ENCODE data around the gene ANXA2R. TPM values are rescaled to one million over a fixed set of nuclear protein-coding genes. Genes with fewer than 3 reads are reported as not detected.

The ANXA2R gene
- total and polyA plus RNA-seq, 2 of the 4 experiments (the other 2 are of a cell fraction), result 1.3 to 3.6 TPM

- POLR2A ChIA-PET (ENCODE audit: unreplicated experiment), result no interaction called here
- Histone ChIP-seq H2AFZ (replicated peaks; ENCODE audit: low read length, poor library complexity) (no peak overlapping the region), H2AK9ac (replicated peaks; ENCODE audit: low read depth, low read length, poor library complexity) (no peak overlapping the region), H3K56ac (ENCODE audit: extremely low read depth, insufficient read depth, low read length) (no peak overlapping the region), H3K4me1 (ENCODE audit: control insufficient read depth, insufficient read depth, low read length) (peaks cover 4% of the 10 kb centered on the region; the same call in 1 of the 2 replicates), H3K23ac (ENCODE audit: low read depth, low read length) (no peak overlapping the region), H2AK5ac (ENCODE audit: low read depth, low read length) (0 out of 2 replicates have a peak overlapping the region, but pooled peaks have one; percentile 53), H3K79me1 (ENCODE audit: low read depth in 1 of 2, low read length in 2 of 2) (peaks cover 20 to 67% of the 10 kb centered on the region in 2 experiments; a peak in 3 of 4 replicates), H2BK5ac (ENCODE audit: low read depth, low read length, poor library complexity, severe bottlenecking) (no peak overlapping the region), H3K4ac (ENCODE audit: low read depth, low read length) (no peak overlapping the region), H3K14ac (replicated peaks; ENCODE audit: low read depth, low read length) (no peak overlapping the region), H4K8ac (ENCODE audit: low read depth in 2 of 2, low read length in 2 of 2) (0 out of 4 replicates have a peak overlapping the region, but pooled peaks of 1 of the 2 experiments have one; percentile 67), H3K36me3 (ENCODE audit: control insufficient read depth, insufficient read depth, low read length) (peaks cover 18% of the 10 kb centered on the region), H3K4me3 (ENCODE audit: insufficient read depth, low read depth, low read length) (no peak overlapping the region), H3K18ac (ENCODE audit: low read depth, low read length) (no peak overlapping the region), H4K91ac (ENCODE audit: insufficient read depth, low read depth, low read length) (peak overlapping the region; percentile 28; the same call in 1 of the 2 replicates), H4K20me1 (ENCODE audit: insufficient read depth, low read length) (no peaks in the 10 kb centered on the region; the same call in 1 of the 2 replicates), H2BK20ac (ENCODE audit: low read depth, low read length) (no peak overlapping the region; the same call in 1 of the 2 replicates), H3K27ac (ENCODE audit: insufficient read depth, low read length) (no peak overlapping the region), H3K27me3 (ENCODE audit: control insufficient read depth, insufficient read depth, low read length) (no peaks in the 10 kb centered on the region), H3K9me3 (ENCODE audit: control insufficient read depth, insufficient read depth, low read length) (no peaks in the 10 kb centered on the region), H3K4me2 (ENCODE audit: low read depth, low read length) (no peak overlapping the region), H4K5ac (ENCODE audit: low read depth, low read length) (no peak overlapping the region), H2BK120ac (ENCODE audit: low read depth, low read length) (no peak overlapping the region), H3K9ac (ENCODE audit: low read depth, low read length) (no peak overlapping the region), H2BK15ac (ENCODE audit: low read depth, low read length) (no peak overlapping the region), H3K9me1 (ENCODE audit: insufficient read depth, low read length) (peaks cover 14% of the 10 kb centered on the region)
- BruUV-seq (replicated peaks), result no TSS peak
- 97% methylated on average over 8 of the region's 12 CpGs; no CpG with 5 or more reads in 1 of the 2 experiments for WGBS, 2 experiments (ENCODE audit: extremely low coverage in 2 of 2, insufficient read length in 1 of 2)
- no peak for TF ChIP-seq MAFK (IDR thresholded peaks at IDR 0.05; ENCODE audit: low read depth, low read length)
- no peak for TF ChIP-seq CHD1 (IDR thresholded peaks at IDR 0.05; ENCODE audit: low read depth, low read length)
- peak; percentile 66 for TF ChIP-seq RAD21 (IDR thresholded peaks at IDR 0.05; ENCODE audit: low read length)
- TF ChIP-seq NFE2L2 (IDR thresholded peaks at IDR 0.05; ENCODE audit: low read depth, low read length), result no peak
- TF ChIP-seq, protein P1, sequence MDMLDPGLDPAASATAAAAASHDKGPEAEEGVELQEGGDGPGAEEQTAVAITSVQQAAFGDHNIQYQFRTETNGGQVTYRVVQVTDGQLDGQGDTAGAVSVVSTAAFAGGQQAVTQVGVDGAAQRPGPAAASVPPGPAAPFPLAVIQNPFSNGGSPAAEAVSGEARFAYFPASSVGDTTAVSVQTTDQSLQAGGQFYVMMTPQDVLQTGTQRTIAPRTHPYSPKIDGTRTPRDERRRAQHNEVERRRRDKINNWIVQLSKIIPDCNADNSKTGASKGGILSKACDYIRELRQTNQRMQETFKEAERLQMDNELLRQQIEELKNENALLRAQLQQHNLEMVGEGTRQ (IDR thresholded peaks at IDR 0.05; ENCODE audit: low read depth, low read length), result no peak
- no peak for TF ChIP-seq POLR2A (IDR thresholded peaks at IDR 0.05; ENCODE audit: low read depth, low read length)
- peak; percentile 58 for TF ChIP-seq CTCF (conservative IDR thresholded peaks at IDR 0.05; ENCODE audit: low read depth, low read length)
- TF ChIP-seq FOS (IDR thresholded peaks at IDR 0.05; ENCODE audit: low read depth, low read length), result no peak
- no peak for TF ChIP-seq CEBPB (IDR thresholded peaks at IDR 0.05; ENCODE audit: low read depth, low read length)
- no peak for TF ChIP-seq BHLHE40 (IDR thresholded peaks at IDR 0.05; ENCODE audit: low read depth, low read length)
- intact Hi-C loops (cut with micrococcal nuclease), result loop anchor here (1.0 to 2.0 kb wide), 2 partner anchors 232 to 315 kb away; no protein-coding TSS in a partner anchor
- dilution Hi-C loops (cut with HindIII; ENCODE audit: low sequenced_read_pairs, unreplicated experiment), result no loop called here
- in situ Hi-C loops (cut with MboI; ENCODE audit: low sequenced_read_pairs), result no loop called here
- ATAC-seq (ENCODE audit: low read depth) (peak; percentile 44; the same call in 1 of the 2 replicates), DNase-seq (peak; percentile 40)
- CTCF ChIA-PET, result no interaction called here
Measured at GRCh38 chr5:43073597-43074546, 33.8 kb upstream of the ANXA2R start.
